ENCODE results near the gene PARM1.

The PARM1 gene

DNA sequence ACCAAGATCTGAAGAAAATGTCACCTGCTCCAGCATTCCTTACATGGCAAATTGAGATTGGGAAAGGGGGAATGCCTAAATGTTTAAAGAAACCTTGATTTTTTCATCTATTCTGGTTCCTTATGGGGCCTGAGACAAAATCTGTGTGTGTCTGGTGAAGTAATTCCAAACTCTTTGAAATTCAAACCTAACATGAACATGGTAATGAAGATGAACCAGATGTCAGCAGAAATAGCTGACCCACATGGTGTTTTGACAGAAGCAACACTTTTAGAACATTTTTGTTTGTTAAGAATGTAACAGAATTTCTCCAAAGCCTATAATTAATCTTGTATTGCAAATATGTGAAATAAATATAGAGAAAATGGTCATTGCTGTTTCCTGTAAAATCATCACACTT, 133.0 kb downstream of the PARM1 start:
- no peak for TF ChIP-seq CTCF (IDR thresholded peaks at IDR 0.05)

- no peak for TF ChIP-seq CTCF (IDR thresholded peaks at IDR 0.05)
Measured at GRCh38 chr4:75069493-75070074, 136.7 kb downstream of the PARM1 start.

DNA sequence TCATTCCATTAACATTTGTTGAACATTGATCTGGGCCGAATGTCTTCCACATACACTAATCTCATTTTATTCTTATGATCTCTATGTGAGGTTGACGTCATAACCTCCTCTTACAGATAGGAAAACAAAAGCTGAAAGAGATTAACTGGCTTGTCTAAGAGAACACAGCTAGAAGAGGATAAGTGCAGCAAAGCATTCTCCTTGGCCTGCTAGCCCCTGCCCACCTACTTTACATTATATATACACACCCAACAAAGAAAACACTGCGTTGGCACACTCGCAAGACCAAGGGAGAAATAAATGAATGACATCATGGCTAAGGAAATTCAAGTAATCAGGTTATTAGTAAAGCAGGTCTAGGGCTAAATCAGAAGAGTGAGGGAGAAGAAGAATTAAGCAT, 138.4 kb downstream of the PARM1 start:
- TF ChIP-seq CTCF (IDR thresholded peaks at IDR 0.05): no peak

GRCh38 chr4:75080888-75081287, 148.0 kb downstream of the PARM1 start:
- no peak for TF ChIP-seq CTCF (IDR thresholded peaks at IDR 0.05)

GRCh38 chr4:75081561-75081960, 148.6 kb downstream of the PARM1 start:
- TF ChIP-seq CTCF (IDR thresholded peaks at IDR 0.05): no peak

GRCh38 chr4:75087416-75087815, 154.5 kb downstream of the PARM1 start:
- no peak for TF ChIP-seq CTCF (IDR thresholded peaks at IDR 0.05)

- TF ChIP-seq CTCF (IDR thresholded peaks at IDR 0.05): no peak
Measured at GRCh38 chr4:75087865-75088264, 154.9 kb downstream of the PARM1 start.

DNA sequence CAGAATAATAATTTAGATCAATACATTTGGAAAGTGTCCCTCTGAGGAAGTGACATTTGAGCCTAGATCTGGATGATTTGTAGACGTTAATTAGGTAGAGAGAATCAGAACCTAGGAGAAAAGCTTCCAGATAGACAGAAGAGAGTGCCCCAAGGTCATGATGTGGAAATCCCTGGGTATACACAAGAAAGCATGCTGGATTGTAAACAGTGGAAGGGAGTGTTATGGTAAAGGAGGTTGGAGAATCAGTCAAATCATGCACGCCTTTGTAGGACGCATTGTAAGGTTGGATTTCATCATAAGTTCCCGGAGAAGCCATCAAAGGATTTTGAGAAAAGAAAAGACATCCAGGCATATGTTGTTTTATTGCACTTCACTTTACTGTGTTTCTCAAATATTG, 156.3 kb downstream of the PARM1 start:
- TF ChIP-seq CTCF (IDR thresholded peaks at IDR 0.05): no peak
